Measurements from ENCODE around the gene LPAR3. TPM values are rescaled to one million over a fixed set of nuclear protein-coding genes. Genes with fewer than 3 reads are reported as not detected.
A peak's percentile ranks its signal among the peaks of the same experiment; 100 is the strongest.

The LPAR3 gene
- polyA plus RNA-seq, 1 of the 3 experiments (the other 2 are of a cell fraction) = 0.08 TPM

GRCh38 chr1:84855168-84855567, 37.8 kb downstream of the LPAR3 start:
- ChIA-PET POLR2A (no interaction called here), CTCF (no interaction called here)
- no peak for TF ChIP-seq GABPA (IDR thresholded peaks at IDR 0.05; ENCODE audit: low read depth)
- no peak for TF ChIP-seq FOXJ3 (CRISPR knock-in tag; IDR thresholded peaks at IDR 0.05)
- TF ChIP-seq JUND (IDR thresholded peaks at IDR 0.05) = no peak
- no peak for TF ChIP-seq MAX (IDR thresholded peaks at IDR 0.05; ENCODE audit: low read depth)
- no peak for TF ChIP-seq TCF12 (IDR thresholded peaks at IDR 0.05)
- no peak for TF ChIP-seq NFIC (IDR thresholded peaks at IDR 0.05; ENCODE audit: borderline replicate concordance)
- no peak for TF ChIP-seq PBX3 (IDR thresholded peaks at IDR 0.05)
- no peak for TF ChIP-seq MXI1 (IDR thresholded peaks at IDR 0.05; ENCODE audit: low read depth, low read length)
- Histone ChIP-seq H3K9me3 (no peaks in the 10 kb centered on the region), H3K79me2 (ENCODE audit: insufficient read depth) (no peaks in the 10 kb centered on the region), H4K20me1 (ENCODE audit: insufficient read depth) (no peaks in the 10 kb centered on the region), H3F3A (replicated peaks; ENCODE audit: insufficient read depth) (no peaks in the 10 kb centered on the region), H2AFZ (ENCODE audit: low read depth) (no peak overlapping the region), H3K4me3 (ENCODE audit: low read depth in 2 of 2, low read length in 1 of 2) (no peak overlapping the region), H3K9me2 (no peaks in the 10 kb centered on the region), H3K4me2 (no peak overlapping the region), H3K4me1 (ENCODE audit: control insufficient read depth in 1 of 2, insufficient read depth in 2 of 2, low read depth in 1 of 2, low read length in 1 of 2) (no peaks in the 10 kb centered on the region; a peak in 1 of 4 replicates), H3K9ac (no peak overlapping the region), H3K27ac (ENCODE audit: low read depth in 2 of 2, low read length in 1 of 2) (no peak overlapping the region), H3K36me3 (replicated peaks in 1 of 2; ENCODE audit: control insufficient read depth in 1 of 2, insufficient read depth in 2 of 2, low read length in 1 of 2) (no peaks in the 10 kb centered on the region), H3K27me3 (ENCODE audit: insufficient read depth) (no peaks in the 10 kb centered on the region)
- DNase-seq = no peak
- WGBS (ENCODE audit: low lambda C conversion rate) = 71% methylated on average over 3 of the region's 3 CpGs

GRCh38 chr1:84853741-84854721, 39.0 kb downstream of the LPAR3 start:
- Histone ChIP-seq H3K36me3 (replicated peaks in 1 of 2; ENCODE audit: control insufficient read depth in 1 of 2, insufficient read depth in 2 of 2, low read length in 1 of 2) (no peaks in the 10 kb centered on the region), H3K9ac (no peak overlapping the region), H3F3A (replicated peaks; ENCODE audit: insufficient read depth) (no peaks in the 10 kb centered on the region), H3K27ac (ENCODE audit: low read depth in 2 of 2, low read length in 1 of 2) (peak overlapping the region in 1 of 2 experiments; percentile 15; a peak in 1 of 4 replicates), H3K79me2 (ENCODE audit: insufficient read depth) (no peaks in the 10 kb centered on the region), H3K27me3 (ENCODE audit: insufficient read depth) (no peaks in the 10 kb centered on the region), H3K4me1 (ENCODE audit: control insufficient read depth in 1 of 2, insufficient read depth in 2 of 2, low read depth in 1 of 2, low read length in 1 of 2) (no peaks in the 10 kb centered on the region; a peak in 1 of 4 replicates), H2AFZ (ENCODE audit: low read depth) (no peak overlapping the region), H3K4me2 (no peak overlapping the region; the same call in 1 of the 2 replicates), H3K4me3 (ENCODE audit: low read depth in 2 of 2, low read length in 1 of 2) (no peak overlapping the region), H3K9me3 (no peaks in the 10 kb centered on the region), H4K20me1 (ENCODE audit: insufficient read depth) (no peaks in the 10 kb centered on the region), H3K9me2 (no peaks in the 10 kb centered on the region)
- WGBS (ENCODE audit: low lambda C conversion rate) = 51% methylated on average over 2 of the region's 2 CpGs
- POLR2A ChIA-PET = no interaction called here
- TF ChIP-seq PBX3 (IDR thresholded peaks at IDR 0.05) = peak; percentile 88
- peak; percentile 47; the same call in 1 of the 2 replicates for TF ChIP-seq TCF12 (IDR thresholded peaks at IDR 0.05)
- TF ChIP-seq EP300 (IDR thresholded peaks at IDR 0.05; ENCODE audit: borderline replicate concordance in 1 of 2, low read depth in 1 of 2, low read length in 1 of 2) = peak in 1 of 2 experiments; percentile 34; a peak in 1 of 4 replicates
- TF ChIP-seq GATA2 (CRISPR knock-in tag; IDR thresholded peaks at IDR 0.05) = no peak
- TF ChIP-seq USF2 (IDR thresholded peaks at IDR 0.05; ENCODE audit: borderline replicate concordance, low read depth, low read length) = no peak
- no peak for TF ChIP-seq RAD21 (IDR thresholded peaks at IDR 0.05; ENCODE audit: low read length)
- no peak for TF ChIP-seq REST (IDR thresholded peaks at IDR 0.05; ENCODE audit: low read depth, low read length)
- no peak for TF ChIP-seq RXRA (IDR thresholded peaks at IDR 0.05; ENCODE audit: borderline replicate concordance, low read depth)
- TF ChIP-seq GABPA (IDR thresholded peaks at IDR 0.05; ENCODE audit: low read depth) = no peak
- TF ChIP-seq TEAD4 (IDR thresholded peaks at IDR 0.05; ENCODE audit: borderline replicate concordance, insufficient read depth) = no peak
- peak; percentile 42; the same call in 1 of the 2 replicates for TF ChIP-seq FOSL2 (IDR thresholded peaks at IDR 0.05; ENCODE audit: borderline replicate concordance, low read depth)
- no peak for TF ChIP-seq USF1 (IDR thresholded peaks at IDR 0.05; ENCODE audit: borderline replicate concordance, low read depth)
- peak; percentile 46; the same call in 1 of the 2 replicates for TF ChIP-seq JUND (IDR thresholded peaks at IDR 0.05)
- DNase-seq = no peak
- CTCF ChIA-PET = interaction anchor here (1.0 to 1.5 kb wide), 2 partner anchors 81 to 401 kb away, joined by 3 read pairs; no protein-coding TSS in a partner anchor

All from SK-N-SH (cell line).